CD4-positive, alpha-beta T cell treated with Interleukin-6 for 4 hours (primary cell): Measurements from ENCODE around the gene SERPINA10.

Experiments used
- DNase-seq: peaks from one replicate; pipeline ENCODE4 v3.0.0-alpha.2; 2020; ENCODE audit warnings: mixed read lengths

Gene SERPINA10, protein sequence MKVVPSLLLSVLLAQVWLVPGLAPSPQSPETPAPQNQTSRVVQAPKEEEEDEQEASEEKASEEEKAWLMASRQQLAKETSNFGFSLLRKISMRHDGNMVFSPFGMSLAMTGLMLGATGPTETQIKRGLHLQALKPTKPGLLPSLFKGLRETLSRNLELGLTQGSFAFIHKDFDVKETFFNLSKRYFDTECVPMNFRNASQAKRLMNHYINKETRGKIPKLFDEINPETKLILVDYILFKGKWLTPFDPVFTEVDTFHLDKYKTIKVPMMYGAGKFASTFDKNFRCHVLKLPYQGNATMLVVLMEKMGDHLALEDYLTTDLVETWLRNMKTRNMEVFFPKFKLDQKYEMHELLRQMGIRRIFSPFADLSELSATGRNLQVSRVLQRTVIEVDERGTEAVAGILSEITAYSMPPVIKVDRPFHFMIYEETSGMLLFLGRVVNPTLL

DNA sequence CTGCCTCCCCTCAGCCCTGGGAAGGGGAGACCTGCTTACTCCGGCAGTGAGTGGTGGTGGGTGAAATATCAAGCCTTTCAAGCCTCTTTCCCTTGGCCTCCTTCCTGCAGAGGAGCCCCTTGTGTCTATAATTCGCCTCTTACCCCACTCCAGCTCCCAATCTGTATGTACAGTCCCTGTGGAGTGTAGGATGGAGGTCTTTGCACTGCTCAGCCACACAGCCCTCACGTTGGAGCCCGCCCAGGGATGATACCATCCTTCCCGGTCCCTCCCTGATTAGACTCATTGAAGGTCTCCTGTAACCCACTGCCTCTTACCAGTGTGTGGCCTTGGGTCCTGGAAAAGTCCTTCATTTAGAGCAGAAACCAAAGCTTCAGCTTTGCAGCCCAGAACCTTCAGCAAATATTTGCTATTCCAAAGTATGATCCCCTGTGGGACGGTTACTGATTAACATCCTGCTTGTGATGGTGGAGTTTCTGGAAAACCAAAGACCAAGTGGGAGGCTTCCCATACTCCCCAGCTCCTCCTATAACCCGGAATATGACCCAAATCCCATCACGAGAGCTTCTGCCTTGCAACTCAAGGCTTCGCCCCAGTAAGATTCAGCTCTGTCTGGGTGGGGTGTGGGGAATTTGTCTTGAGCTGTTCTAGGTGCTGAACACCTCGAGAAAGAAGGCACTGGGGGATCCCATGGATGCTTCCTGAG, at the start of gene SERPINA10:
SERPINA10 (minus strand) TSS at position 397 of the 706 bp plus-strand sequence. CDS start 2,675 bp downstream, outside the sequence.
- no peak for DNase-seq

DNA sequence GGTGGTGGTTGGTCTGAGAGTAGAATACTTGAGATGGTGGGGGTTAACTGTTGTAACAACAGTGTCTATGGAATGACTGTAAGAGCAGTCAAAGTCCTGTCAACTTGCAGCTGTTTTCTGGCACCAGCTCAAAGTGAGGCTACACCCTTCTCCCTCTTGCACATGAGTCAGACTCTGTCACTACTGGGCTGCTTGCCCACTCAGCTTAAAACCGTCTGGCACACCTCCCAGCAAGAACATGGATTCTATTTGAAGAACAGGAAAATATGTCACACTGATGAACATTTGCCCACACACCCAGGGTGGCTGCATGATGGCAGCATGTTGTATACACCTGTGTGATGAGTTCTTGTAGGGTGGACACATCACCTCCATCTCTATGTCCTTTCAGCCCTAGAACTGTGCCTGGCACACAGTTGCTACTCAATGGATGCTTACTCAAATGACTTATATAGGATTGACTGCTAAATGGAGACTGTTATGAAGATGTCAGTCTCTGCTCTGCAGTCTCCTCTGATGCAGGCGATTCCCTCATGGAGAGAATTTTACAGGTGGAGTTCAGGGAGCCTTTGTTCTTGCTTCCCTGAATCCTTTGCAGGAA, 49.4 kb upstream of the SERPINA10 start:
- DNase-seq: no peak

DNA sequence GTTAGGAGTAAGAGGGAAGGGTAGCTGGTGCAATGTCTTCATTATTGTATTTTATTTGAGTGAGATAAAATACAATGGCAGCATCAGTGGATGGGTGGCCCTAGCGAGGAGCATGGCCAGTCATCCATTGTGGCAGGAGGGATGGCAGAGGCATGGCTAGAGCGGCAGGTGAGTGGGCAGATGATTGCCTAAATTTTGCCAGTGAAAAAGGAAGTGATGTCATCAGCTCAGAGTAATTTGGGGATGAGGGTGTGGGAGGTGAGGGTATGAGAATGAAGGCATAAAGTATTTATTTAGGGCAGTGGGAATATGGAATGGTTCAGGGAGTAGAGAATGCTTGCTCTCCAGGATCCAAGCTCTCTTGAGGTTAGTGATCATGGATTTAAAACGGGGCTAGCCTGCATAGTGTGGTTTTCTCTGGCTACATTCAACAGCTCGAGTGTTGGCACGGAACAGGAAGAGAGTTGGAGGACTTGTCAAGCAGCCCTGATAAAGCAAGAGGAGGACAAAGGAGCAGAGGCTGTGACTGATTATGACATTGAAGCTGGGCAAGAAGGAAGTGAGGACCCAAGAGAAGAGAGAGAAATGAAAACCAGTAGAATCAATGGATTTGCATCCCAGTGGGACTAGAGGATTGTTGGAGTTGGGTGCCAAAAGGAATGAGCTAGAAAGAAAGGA, 48.7 kb upstream of the SERPINA10 start:
- no peak for DNase-seq

- DNase-seq: no peak
Observed at GRCh38 chr14:94340533-94340932, 47.5 kb upstream of the SERPINA10 start.

- DNase-seq: no peak
Observed at GRCh38 chr14:94338023-94338422, 45.0 kb upstream of the SERPINA10 start.

GRCh38 chr14:94337274-94337673, 44.2 kb upstream of the SERPINA10 start:
- DNase-seq: no peak

GRCh38 chr14:94334872-94335271, 41.8 kb upstream of the SERPINA10 start:
- no peak for DNase-seq

DNA sequence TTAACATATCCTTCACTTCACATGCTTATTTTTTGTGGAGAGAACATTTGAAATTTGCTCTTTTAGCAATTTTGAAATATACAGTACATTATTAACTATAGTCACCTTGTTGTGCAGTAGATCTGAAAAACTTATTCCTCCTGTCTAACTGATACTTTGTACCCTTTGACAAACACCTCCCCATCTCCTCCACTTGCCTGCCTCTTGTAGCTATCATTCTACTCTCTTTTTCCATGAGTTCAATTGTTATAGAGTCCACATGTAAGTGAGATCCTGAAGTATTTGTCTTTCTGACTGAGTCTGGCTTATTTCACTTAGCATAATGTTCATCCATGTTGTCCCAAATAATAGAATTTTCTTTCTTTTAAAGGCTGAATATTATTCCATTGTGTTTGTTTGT, 39.5 kb upstream of the SERPINA10 start:
- DNase-seq: no peak

DNA sequence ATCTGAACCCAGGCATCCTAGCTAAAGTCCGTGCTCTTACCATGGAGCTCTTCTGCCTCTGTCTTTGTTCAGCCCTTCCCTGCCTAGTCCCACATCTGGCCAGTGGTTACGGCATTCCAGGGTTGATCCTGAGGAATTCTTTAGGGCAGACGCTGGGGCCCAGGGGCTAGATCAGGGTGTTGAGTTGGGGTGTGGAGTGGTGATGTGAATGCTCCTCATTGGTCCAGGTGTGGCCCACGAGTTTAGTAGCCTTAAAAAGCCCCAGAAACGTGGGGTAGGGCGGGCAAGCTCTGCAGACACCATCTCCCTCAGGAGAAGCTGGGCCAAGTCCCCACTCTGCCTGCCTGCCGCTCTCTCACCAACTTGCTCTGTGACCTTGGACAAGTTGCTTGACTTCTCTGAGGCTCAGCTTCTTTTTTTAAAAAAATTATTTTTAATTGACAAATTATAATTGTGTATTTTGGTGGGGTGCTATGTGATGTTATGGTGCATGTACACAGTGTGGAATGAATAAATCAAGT, 39.1 kb upstream of the SERPINA10 start:
- DNase-seq: no peak

DNA sequence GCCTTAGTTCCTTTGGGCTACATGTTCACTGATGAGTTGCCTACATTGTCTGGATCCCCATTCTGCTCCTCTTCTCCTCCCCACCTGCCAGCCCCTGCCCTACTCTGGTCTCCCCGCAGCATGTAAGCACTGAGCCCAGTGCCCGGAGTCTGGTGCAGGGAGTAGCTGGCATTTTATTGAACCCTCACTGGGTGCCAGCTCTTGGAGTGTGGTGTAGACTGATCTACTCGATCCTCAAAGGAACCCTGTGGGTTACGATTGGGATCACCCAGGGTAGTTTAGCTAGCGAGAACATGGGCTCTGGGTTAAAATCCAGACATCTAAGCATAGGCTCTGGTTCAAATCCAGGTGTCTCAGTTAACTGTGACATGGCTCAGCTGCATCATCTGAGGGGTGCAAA, 38.4 kb upstream of the SERPINA10 start:
- DNase-seq: no peak

DNA sequence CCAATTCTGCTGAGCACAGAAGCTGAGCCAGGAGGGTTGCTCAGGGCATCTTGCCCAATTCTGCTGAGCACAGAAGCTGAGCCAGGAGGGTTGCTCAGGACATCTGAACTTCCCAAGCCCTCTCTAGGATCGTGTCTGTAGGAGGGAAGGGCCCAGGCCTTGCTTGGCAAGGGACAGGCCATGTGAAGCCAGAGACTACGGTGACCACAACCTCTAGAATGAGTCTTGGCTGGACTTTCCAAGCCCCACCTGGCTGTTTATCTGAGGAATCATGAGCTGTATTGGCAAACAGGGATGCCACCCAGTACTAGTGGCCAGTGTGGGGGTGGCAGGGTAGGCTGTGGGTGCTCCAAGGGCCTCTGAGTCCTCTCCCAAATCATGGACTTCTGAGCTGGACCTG, 37.8 kb upstream of the SERPINA10 start:
- DNase-seq: no peak

- no peak for DNase-seq
Observed at GRCh38 chr14:94330432-94330831, 37.4 kb upstream of the SERPINA10 start.

DNA sequence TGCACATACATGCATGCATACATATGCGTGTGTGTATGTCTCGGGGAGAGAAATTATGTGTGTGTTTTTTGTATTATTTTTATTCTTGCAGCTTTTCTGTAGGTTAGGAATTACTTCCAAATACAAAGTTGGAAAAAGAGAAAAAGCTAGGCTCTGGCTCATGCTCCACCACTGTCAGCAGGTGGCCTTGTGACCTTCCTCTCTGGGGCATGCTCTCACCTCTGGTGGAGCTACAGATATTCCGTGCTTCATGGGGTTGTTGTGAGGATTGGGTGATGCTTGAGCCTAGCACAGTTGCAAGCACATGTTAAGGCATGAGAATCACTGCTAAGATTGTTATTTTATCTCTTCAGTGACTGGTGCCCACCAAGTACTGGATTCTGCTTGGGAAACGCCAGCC, 36.8 kb upstream of the SERPINA10 start:
- DNase-seq: no peak

GRCh38 chr14:94328196-94328595, 35.1 kb upstream of the SERPINA10 start:
- DNase-seq: no peak

DNA sequence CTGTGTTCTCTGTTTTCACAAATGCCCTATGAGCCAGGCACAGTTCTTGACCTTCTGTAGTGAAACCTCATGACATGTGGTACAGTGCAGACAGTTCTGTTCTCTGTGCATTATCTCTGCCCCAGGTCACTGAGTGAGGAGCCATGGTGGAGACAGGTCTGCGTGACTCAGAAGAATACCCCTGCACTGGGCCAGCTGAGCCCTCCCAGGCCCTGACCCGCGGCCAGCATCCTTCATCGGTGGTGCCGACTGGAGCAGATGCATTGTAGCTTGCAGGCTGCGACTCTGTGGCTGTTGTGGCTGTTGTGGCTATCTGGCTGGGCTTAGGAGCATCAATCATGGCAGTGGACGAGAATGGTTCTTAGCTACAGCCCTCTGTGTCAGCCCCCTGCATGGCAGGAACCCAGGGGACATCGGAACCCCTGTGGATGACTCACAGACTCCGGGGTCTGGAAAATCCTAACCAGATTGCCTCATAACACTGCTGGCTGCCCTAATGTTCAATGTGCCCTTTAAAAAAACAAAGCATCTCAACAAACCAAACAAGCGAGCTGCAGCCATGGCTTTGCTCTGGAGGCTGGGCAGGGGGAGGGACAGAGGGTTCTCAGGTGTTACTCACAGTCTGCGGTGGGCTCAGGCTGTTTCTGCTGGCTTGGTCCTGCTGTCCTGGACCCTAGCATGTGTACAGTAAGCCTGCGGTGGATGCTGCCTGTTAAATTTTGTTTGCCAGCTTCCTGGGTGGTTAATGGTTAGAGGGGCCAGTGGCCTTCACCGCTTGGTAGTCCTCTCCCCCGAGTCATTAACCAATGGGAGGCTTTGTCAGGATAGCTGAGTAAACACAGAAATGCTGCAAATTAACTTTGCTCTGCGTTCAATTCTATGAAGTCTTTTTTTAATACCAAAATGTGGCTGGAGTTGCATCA, 29.8 kb upstream of the SERPINA10 start, which contains the start of gene SERPINA6:
SERPINA6 (minus strand) TSS at position 689 of the 923 bp plus-strand sequence. CDS start 8,688 bp downstream, outside the sequence.
- no peak for DNase-seq

DNA sequence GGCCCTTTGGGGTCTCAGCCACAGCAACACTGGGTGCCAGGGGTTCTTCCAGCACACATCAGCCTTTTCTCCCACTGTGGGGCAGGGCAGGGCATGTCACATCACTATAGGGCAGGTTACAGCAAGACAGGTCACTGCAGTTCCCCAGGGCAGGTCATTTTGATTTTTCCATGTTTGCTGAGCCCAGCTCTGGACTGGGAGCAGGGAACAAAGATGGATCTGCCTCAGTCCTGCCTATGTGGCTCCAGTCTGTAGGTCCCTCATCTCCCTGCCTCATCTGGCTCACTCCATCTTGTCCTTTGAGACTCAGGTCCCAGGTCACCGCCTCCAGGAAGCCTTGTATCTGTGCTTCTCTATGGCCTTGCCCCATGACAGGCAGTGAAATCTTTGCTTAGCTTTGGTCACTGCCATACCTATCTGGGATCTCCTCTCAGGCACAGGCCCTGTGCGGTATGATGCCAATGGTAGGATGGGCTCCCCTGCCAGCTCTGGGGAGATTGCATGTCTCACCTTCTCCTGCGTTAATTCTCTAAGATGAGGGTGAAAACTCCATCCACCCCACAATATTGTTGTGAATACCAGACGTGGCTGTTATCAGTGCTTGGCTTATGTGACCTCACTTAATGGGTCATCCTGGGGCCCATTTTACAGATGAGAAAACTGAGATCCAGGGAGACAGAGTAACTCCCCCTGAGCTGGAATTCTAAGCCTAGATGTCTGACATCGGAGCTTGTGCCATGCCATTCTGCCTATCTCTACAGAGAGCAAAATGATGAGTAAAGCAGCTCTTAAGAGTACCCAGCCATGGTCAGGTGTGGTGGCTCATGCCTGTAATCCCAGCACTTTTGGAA, 28.6 kb upstream of the SERPINA10 start:
- no peak for DNase-seq

DNA sequence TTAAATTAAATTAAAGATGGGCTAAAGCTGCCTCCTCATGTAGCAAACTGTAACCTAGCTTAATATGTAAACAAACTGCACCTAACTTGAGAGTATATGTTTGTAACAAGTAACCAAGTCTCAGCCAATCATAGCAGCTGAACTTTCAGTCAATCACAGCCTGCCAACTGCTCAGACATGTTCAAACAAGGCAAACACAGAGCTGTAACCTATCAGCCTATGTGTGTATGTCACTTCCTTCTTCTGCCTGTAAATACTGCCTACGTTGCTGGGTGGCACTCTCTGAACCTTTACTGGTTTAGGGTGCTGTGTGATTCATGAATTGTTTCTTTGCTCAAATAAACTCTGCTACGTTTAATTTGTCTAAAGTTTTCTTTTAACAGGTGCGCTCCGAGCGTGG, 27.2 kb upstream of the SERPINA10 start:
- no peak for DNase-seq

- no peak for DNase-seq
Observed at GRCh38 chr14:94317259-94317658, 24.2 kb upstream of the SERPINA10 start.

- DNase-seq: no peak
Observed at GRCh38 chr14:94316692-94317091, 23.6 kb upstream of the SERPINA10 start.

- DNase-seq: no peak
Observed at GRCh38 chr14:94314890-94315289, 21.8 kb upstream of the SERPINA10 start.
